Bronchus fibroblast of lung (primary cell): Measurements from ENCODE around the gene ELP5. TPM values are rescaled to one million over a fixed set of nuclear protein-coding genes. Genes with fewer than 3 reads are reported as not detected.

Experiments
- total RNA-seq: library from RNA; depleted of rRNA; stranded (reverse); fragments of >200 nt; gene quantifications from 2 replicates; pipeline ENCODE4 v1.2.3, GENCODE V29; 2015

The ELP5 gene
- 37.8 and 40.9 TPM in 2 replicates for total RNA-seq

GRCh38 chr17:7252176-7253043 is at the start of gene ELP5:
ELP5 (plus strand) TSS chr17:7252215; CDS start chr17:7252551, 336 bp downstream.

GRCh38 chr17:7219812-7220592 is 32.0 kb upstream of the ELP5 start, which contains the start of the genes ACADVL and DLG4:
ACADVL (plus strand) TSS chr17:7219938; CDS start chr17:7219985, 47 bp downstream.
DLG4 (minus strand) TSS chr17:7219836.

GRCh38 chr17:7234083-7234951 is 17.7 kb upstream of the ELP5 start, which contains the start of gene DVL2:
DVL2 (minus strand) TSS chr17:7234517; CDS start chr17:7234262, 255 bp downstream.

GRCh38 chr17:7239091-7240027 is 12.7 kb upstream of the ELP5 start, which contains the start of gene PHF23:
PHF23 (minus strand) TSS chr17:7239457; CDS start chr17:7239279, 178 bp downstream.

GRCh38 chr17:7241783-7242716 is 10.0 kb upstream of the ELP5 start, which contains the start of gene GABARAP:
GABARAP (minus strand) TSS chr17:7242449; CDS start chr17:7242330, 119 bp downstream.

GRCh38 chr17:7251661-7252175 is 297 bp upstream of the ELP5 start, which contains the start of gene CTDNEP1:
CTDNEP1 (minus strand) TSS chr17:7251734; CDS start chr17:7251296, 438 bp downstream.

GRCh38 chr17:7262192-7262934 is 10.3 kb downstream of the ELP5 start, which contains the start of gene CLDN7:
CLDN7 (minus strand) TSS chr17:7262478; CDS start chr17:7262043, 435 bp downstream.

GRCh38 chr17:7281074-7281952 is 29.3 kb downstream of the ELP5 start, which contains the start of gene SLC2A4:
SLC2A4 (plus strand) TSS chr17:7281718; CDS start chr17:7281935, 217 bp downstream.

GRCh38 chr17:7294614-7295153 is 42.7 kb downstream of the ELP5 start, which contains the start of gene YBX2:
YBX2 (minus strand) TSS chr17:7294639; CDS start chr17:7294500, 139 bp downstream.

GRCh38 chr17:7306911-7307685 is 55.1 kb downstream of the ELP5 start, which contains the start of gene EIF5A:
EIF5A (plus strand) TSS chr17:7307628; CDS start chr17:7309636, 2,008 bp downstream.

Other genes starting within 250 kb of the ELP5 start
- gene RNASEK, start 239.6 kb upstream of the ELP5 start, total RNA-seq = 281 and 307 TPM in 2 replicates
- gene BCL6B, start 229.2 kb upstream of the ELP5 start, total RNA-seq = under 0.01 and 1.0 TPM in 2 replicates
- gene SLC16A13, start 216.2 kb upstream of the ELP5 start, total RNA-seq = 1.2 and 2.1 TPM in 2 replicates
- 0.15 TPM in 1 of 2 replicates, not detected in the other for gene SLC16A11, start 208.1 kb upstream of the ELP5 start, total RNA-seq
- not detected in 2 replicates for gene CLEC10A, start 172.0 kb upstream of the ELP5 start, total RNA-seq
- gene ASGR2, start 137.4 kb upstream of the ELP5 start, total RNA-seq = not detected in 2 replicates
- gene ASGR1, start 72.8 kb upstream of the ELP5 start, total RNA-seq = 0.34 and 1.2 TPM in 2 replicates
- gene DLG4, start 32.4 kb upstream of the ELP5 start, total RNA-seq = 7.9 and 8.9 TPM in 2 replicates
- gene ACADVL, start 32.3 kb upstream of the ELP5 start, total RNA-seq = 179 and 194 TPM in 2 replicates
- 57.5 and 65.3 TPM in 2 replicates for gene DVL2, start 17.7 kb upstream of the ELP5 start, total RNA-seq
- 41.5 and 42.4 TPM in 2 replicates for gene PHF23, start 12.8 kb upstream of the ELP5 start, total RNA-seq
- gene GABARAP, start 9.8 kb upstream of the ELP5 start, total RNA-seq = 213 and 286 TPM in 2 replicates
- gene CTDNEP1, start 481 bp upstream of the ELP5 start, total RNA-seq = 58.0 and 67.5 TPM in 2 replicates
- gene CLDN7, start 10.3 kb downstream of the ELP5 start, total RNA-seq = 11.3 and 13.1 TPM in 2 replicates
- 0.15 and 1.0 TPM in 2 replicates for gene SLC2A4, start 29.5 kb downstream of the ELP5 start, total RNA-seq
- 0.34 TPM in 1 of 2 replicates, not detected in the other for gene YBX2, start 42.4 kb downstream of the ELP5 start, total RNA-seq
- 783 and 934 TPM in 2 replicates for gene EIF5A, start 55.4 kb downstream of the ELP5 start, total RNA-seq
- 70.6 and 96.3 TPM in 2 replicates for gene GPS2, start 63.1 kb downstream of the ELP5 start, total RNA-seq
- 9.9 and 12.2 TPM in 2 replicates for gene NEURL4, start 77.1 kb downstream of the ELP5 start, total RNA-seq
- gene ACAP1, start 84.3 kb downstream of the ELP5 start, total RNA-seq = 0.50 and 1.2 TPM in 2 replicates
- gene KCTD11, start 99.9 kb downstream of the ELP5 start, total RNA-seq = 7.6 and 7.9 TPM in 2 replicates
- gene TMEM95, start 102.9 kb downstream of the ELP5 start, total RNA-seq = 0.15 TPM in 1 of 2 replicates, not detected in the other
- under 0.01 TPM in 1 of 2 replicates, not detected in the other for gene TNK1, start 128.9 kb downstream of the ELP5 start, total RNA-seq
- gene PLSCR3, start 142.3 kb downstream of the ELP5 start, total RNA-seq = 43.9 and 45.8 TPM in 2 replicates
- gene TMEM256, start 151.9 kb downstream of the ELP5 start, total RNA-seq = 213 and 214 TPM in 2 replicates
- 9.1 and 10.3 TPM in 2 replicates for gene NLGN2, start 155.6 kb downstream of the ELP5 start, total RNA-seq
- not detected in 2 replicates for gene SPEM1, start 168.1 kb downstream of the ELP5 start, total RNA-seq
- gene SPEM2, start 173.4 kb downstream of the ELP5 start, total RNA-seq = not detected in 2 replicates
- gene SPEM3, start 176.6 kb downstream of the ELP5 start, total RNA-seq = not detected in 2 replicates
- gene TMEM102, start 183.2 kb downstream of the ELP5 start, total RNA-seq = 2.2 and 3.5 TPM in 2 replicates
- 0.30 TPM in 1 of 2 replicates, not detected in the other for gene FGF11, start 187.3 kb downstream of the ELP5 start, total RNA-seq
- 2.0 and 3.6 TPM in 2 replicates for gene CHRNB1, start 192.8 kb downstream of the ELP5 start, total RNA-seq
- gene ZBTB4, start 227.4 kb downstream of the ELP5 start, total RNA-seq = 15.3 and 16.6 TPM in 2 replicates
- gene SLC35G6, start 229.2 kb downstream of the ELP5 start, total RNA-seq = not detected in 2 replicates
- 21.5 and 22.1 TPM in 2 replicates for gene POLR2A, start 232.2 kb downstream of the ELP5 start, total RNA-seq